T-helper 1 cell (primary cell): ENCODE results near the gene SLIT3.
"Not testable (repeated sequence)": the region's sequence is repeated elsewhere in the genome, so short reads cannot be mapped to it uniquely, and the experiment has no call there.

Experiments used
- DNase-seq, 5 donors: peaks; one replicate each; pipeline ENCODE4 v3.0.0-alpha.2; 2012 to 2020

SLIT3 gene

GRCh38 chr5:169133531-169133930 is 167.4 kb downstream of the SLIT3 start:
- DNase-seq, result no peak

- DNase-seq, result no peak
These were observed 168.7 kb downstream of the SLIT3 start for GRCh38 chr5:169132302-169132660.

- no peak for DNase-seq
These were observed 169.2 kb downstream of the SLIT3 start for GRCh38 chr5:169131616-169132301.

- DNase-seq, result no peak
These were observed 172.3 kb downstream of the SLIT3 start for GRCh38 chr5:169128679-169129078.

- no peak for DNase-seq
These were observed 173.5 kb downstream of the SLIT3 start for GRCh38 chr5:169127431-169127830.

- no peak for DNase-seq
These were observed 174.4 kb downstream of the SLIT3 start for GRCh38 chr5:169126481-169127021.

GRCh38 chr5:169125571-169125970 is 175.4 kb downstream of the SLIT3 start:
- no peak for DNase-seq

- no peak for DNase-seq
These were observed 178.0 kb downstream of the SLIT3 start for GRCh38 chr5:169122951-169123350.

GRCh38 chr5:169121630-169122420 is 179.1 kb downstream of the SLIT3 start:
- no peak for DNase-seq

GRCh38 chr5:169119288-169120048 is 181.5 kb downstream of the SLIT3 start:
- DNase-seq, result no peak

- no peak for DNase-seq
These were observed 183.9 kb downstream of the SLIT3 start for GRCh38 chr5:169116961-169117461.

- no peak for DNase-seq
These were observed 185.3 kb downstream of the SLIT3 start for GRCh38 chr5:169115461-169116124.

- no peak for DNase-seq
These were observed 186.4 kb downstream of the SLIT3 start for GRCh38 chr5:169114466-169115065.

- DNase-seq, result no peak
These were observed 188.9 kb downstream of the SLIT3 start for GRCh38 chr5:169112016-169112415.

- DNase-seq, result no peak
These were observed 193.8 kb downstream of the SLIT3 start for GRCh38 chr5:169106911-169107706.

- not testable (repeated sequence) for DNase-seq
These were observed 195.4 kb downstream of the SLIT3 start for GRCh38 chr5:169105582-169105981.

GRCh38 chr5:169104937-169105494 is 195.9 kb downstream of the SLIT3 start:
- DNase-seq, result no peak

- no peak for DNase-seq
These were observed 197.3 kb downstream of the SLIT3 start for GRCh38 chr5:169103586-169104181.

GRCh38 chr5:169101966-169102365 is 199.0 kb downstream of the SLIT3 start:
- DNase-seq, result no peak

GRCh38 chr5:169100735-169101075 is 200.2 kb downstream of the SLIT3 start:
- no peak for DNase-seq
